GM12891 (cell line): ENCODE measurements around the gene SIVA1.

Experiments used
- DNase-seq: peaks from one replicate; pipeline ENCODE4 v3.0.0; 2011; ENCODE audit warnings: low spot score; ENCODE audit not compliant: insufficient read length
- FAIRE-seq: peaks from 2 replicates; lab custom pipeline; 2011; peaks lifted over from hg19 to GRCh38; lab: Jason Lieb, UNC
- PAX5 ChIP-seq: IDR thresholded peaks from 2 replicates; pipeline ENCODE4 v1.6.1; 2011; ENCODE audit warnings: low read length, moderate library complexity, mild to moderate bottlenecking; ENCODE audit not compliant: insufficient read depth, severe bottlenecking
- POLR2A ChIP-seq: IDR thresholded peaks from 2 replicates; pipeline ENCODE4 v1.6.1; 2011; ENCODE audit warnings: low read depth, low read length, control low read depth
- POLR2AphosphoS5 ChIP-seq: IDR thresholded peaks from 2 replicates; pipeline ENCODE4 v1.6.1; 2011; ENCODE audit warnings: low read depth, low read length, control low read depth
- POU2F2 ChIP-seq: IDR thresholded peaks from 2 replicates; pipeline ENCODE4 v1.6.1; 2011; ENCODE audit warnings: low read depth, mild to moderate bottlenecking, control low read depth, low read length, moderate library complexity
- SPI1 ChIP-seq: IDR thresholded peaks from 2 replicates; pipeline ENCODE4 v1.6.1; 2011; ENCODE audit warnings: low read depth, low read length, control low read depth
- TAF1 ChIP-seq: IDR thresholded peaks from 2 replicates; pipeline ENCODE4 v1.6.1; 2011; ENCODE audit warnings: low read depth, low read length, control low read depth

SIVA1 gene

DNA sequence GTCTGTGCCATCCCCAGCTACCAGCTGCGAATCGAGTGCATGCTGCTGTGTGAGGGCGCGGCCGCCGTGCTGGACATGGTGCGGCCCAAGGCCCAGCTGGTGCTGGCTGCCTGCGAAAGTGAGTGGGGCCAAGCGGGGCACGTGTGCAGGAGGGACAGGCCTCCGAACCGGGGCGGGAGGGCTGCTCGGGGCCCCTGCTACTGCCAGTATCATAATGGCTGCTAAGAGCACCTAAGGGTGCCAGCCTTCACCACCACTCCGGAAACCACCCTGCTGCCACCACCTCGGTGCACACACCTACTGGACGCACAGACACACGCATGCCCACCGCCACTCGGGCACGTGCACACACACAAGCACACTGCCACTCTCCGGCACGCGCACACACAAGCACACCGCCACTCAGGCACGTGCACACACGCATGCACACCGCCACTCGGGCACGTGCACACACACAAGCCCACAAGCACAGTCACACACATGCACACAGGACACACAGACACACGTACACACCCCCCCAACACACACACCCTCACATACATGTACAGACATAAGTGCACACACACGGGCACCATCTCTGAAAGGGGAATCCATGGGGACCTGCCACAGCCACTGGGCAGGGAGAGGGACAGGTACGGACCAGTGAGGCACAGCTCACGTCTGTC is 42.7 kb upstream of the SIVA1 start:
- no peak for DNase-seq
- TF ChIP-seq SPI1 (no peak), POLR2A (no peak), PAX5 (no peak), POU2F2 (no peak), POLR2AphosphoS5 (no peak), TAF1 (no peak)
- FAIRE-seq, result no peak

DNA sequence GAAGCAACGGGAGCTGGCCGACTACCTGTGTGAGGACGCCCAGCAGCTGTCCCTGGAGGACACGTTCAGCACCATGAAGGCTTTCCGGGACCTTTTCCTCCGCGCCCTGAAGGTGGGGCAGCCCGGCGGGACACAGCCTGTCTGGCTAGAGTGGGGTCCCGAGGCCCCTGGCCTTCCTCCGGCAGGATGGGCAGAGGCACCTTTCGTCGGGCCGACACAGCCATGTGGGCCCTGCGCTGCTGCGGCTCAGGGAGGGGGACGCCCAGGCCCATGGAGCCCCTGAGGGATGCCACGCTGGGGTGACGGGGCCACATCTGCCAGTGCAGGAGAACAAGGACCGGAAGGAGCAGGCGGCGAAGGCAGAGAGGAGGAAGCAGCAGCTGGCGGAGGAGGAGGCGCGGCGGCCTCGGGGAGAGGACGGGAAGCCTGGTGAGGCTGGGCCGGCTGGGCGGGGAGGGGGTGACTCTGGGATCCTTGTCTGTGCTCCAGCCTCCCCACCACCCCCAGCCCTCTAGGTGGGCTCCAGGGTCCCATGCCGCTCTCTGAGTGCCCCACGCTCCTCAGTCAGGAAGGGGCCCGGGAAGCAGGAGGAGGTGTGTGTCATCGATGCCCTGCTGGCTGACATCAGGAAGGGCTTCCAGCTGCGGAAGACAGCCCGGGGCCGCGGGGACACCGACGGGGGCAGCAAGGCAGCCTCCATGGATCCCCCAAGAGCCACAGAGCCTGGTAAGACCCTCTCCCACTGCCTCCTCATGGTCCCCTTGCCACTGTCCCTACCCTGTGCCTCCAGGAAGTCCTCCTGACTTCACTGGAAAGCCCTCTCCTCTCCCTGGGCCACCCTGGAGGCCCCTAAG is 39.8 kb upstream of the SIVA1 start:
- no peak for TF ChIP-seq POU2F2
- TF ChIP-seq TAF1, result no peak
- TF ChIP-seq POLR2A, result no peak
- no peak for TF ChIP-seq SPI1
- no peak for TF ChIP-seq POLR2AphosphoS5
- TF ChIP-seq PAX5, result no peak
- no peak for DNase-seq
- no peak for FAIRE-seq

DNA sequence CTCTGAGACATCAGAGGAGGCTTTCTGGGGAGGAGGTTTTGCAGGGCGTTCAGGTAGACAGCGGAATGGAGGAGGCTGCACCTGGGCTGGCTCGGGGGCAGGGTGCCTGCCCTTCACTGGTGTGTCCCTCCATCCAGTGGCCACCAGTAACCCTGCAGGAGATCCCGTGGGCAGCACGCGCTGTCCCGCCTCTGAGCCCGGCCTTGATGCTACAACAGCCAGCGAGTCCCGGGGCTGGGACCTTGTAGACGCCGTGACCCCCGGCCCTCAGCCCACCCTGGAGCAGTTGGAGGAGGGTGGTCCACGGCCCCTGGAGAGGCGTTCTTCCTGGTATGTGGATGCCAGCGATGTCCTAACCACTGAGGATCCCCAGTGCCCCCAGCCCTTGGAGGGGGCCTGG is 38.9 kb upstream of the SIVA1 start:
- TF ChIP-seq POLR2AphosphoS5, result no peak
- TF ChIP-seq POU2F2, result no peak
- TF ChIP-seq TAF1, result no peak
- no peak for TF ChIP-seq PAX5
- no peak for TF ChIP-seq POLR2A
- no peak for TF ChIP-seq SPI1
- DNase-seq, result no peak
- FAIRE-seq, result no peak

DNA sequence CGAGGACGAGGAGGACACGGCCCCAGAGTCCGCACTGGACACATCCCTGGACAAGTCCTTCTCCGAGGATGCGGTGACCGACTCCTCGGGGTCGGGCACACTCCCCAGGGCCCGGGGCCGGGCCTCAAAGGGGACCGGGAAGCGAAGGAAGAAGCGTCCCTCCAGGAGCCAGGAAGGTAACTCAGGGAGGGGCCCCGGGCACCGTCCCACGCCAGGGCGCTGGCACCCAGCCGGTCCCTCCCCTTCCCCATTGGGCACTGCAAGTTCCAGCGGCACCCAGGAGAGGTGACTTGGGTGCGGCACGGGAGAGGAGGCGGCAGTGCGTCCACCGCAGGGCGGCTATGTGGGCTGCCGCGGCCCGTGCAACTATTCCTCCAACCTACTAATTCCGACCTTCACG is 38.3 kb upstream of the SIVA1 start:
- FAIRE-seq, result no peak
- TF ChIP-seq POLR2A (no peak), PAX5 (no peak), POLR2AphosphoS5 (no peak), TAF1 (no peak), SPI1 (no peak), POU2F2 (no peak)
- DNase-seq, result no peak

DNA sequence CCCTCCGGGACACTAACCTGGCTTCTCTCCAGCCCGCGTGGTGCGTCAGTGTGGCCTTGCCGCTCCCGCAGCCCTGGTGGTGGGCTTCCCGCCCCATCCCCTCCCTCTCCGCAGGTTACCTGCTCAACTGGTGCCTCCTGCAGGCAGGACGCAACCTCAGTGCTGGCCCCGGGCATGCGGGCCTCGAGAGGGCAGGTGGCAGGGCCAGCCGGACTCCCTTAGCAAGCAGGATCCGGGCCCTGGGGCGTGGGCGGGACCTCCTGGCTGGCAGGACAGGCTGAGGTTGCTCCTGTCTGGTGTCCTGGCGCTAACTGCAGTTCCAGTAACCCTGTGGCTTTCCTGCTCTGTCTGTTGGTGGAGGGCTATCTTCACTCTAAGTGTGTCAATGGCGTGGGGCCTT is 37.5 kb upstream of the SIVA1 start:
- DNase-seq (no peak), FAIRE-seq (no peak)
- TF ChIP-seq POLR2A (no peak), TAF1 (no peak), POU2F2 (no peak), PAX5 (no peak), SPI1 (no peak), POLR2AphosphoS5 (no peak)

DNA sequence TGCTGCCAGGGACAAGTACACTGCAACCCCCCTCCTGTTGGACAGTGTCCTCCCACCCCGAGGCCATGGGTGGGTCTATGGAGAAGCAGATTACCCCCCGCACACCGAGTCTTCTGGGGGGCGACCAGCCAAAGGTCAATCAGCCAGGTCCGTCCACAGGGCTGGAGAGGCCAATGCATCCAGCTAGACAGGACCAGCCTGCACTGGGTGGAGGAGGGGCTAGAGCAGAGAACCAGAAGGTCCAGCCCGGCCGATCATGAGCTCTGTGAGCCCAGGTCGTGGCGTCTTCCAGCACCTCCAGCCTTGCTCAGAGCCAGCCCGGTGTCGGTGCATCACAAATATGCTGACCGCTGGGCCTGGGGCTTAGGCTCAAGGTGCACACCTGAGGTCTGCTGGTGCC is 37.1 kb upstream of the SIVA1 start:
- no peak for DNase-seq
- FAIRE-seq, result no peak
- no peak for TF ChIP-seq POU2F2
- TF ChIP-seq TAF1, result no peak
- no peak for TF ChIP-seq POLR2AphosphoS5
- TF ChIP-seq SPI1, result no peak
- no peak for TF ChIP-seq PAX5
- TF ChIP-seq POLR2A, result no peak

DNA sequence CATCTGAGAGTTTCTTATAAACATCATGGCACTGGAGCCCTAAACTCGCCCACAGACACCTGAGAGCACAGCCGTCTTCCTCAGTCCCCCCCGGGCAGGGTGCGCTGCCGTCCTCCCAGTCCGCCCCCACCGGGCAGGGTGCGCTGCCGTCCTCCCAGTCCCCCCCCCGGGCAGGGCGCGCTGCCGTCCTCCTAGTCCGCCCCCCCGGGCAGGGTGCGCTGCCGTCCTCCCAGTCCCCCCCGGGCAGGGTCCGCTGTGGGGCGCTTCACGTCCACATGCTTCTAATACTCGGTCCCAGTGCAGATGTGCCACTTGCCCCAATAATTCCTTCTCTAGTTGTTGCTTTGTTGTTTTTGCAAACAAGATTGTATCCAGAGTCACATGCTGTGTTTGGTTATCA is 35.8 kb upstream of the SIVA1 start:
- TF ChIP-seq POLR2AphosphoS5 (no peak), POLR2A (no peak), TAF1 (no peak), POU2F2 (no peak), SPI1 (no peak), PAX5 (no peak)
- FAIRE-seq, result no peak
- no peak for DNase-seq

DNA sequence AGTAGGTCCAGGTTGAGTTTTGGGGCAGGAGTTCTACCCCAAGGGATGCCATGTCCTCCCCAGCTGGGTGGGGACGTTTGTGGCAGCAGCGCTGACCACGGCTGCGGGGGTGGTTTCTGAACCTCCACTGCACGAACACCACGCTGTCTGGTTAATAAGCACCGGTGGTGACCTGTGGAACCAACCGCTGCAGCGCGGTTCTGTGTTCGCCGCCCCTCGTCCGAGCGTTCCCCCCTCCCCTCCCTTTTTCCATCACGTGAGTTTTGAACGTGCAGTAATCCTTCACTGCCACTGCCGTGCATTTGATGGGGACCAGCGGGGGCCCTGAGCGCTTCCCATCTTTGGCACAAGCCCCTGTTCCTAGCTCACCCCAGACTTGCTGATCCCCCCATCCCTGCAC is 35.3 kb upstream of the SIVA1 start:
- FAIRE-seq, result no peak
- no peak for TF ChIP-seq POLR2AphosphoS5
- TF ChIP-seq PAX5, result no peak
- no peak for TF ChIP-seq SPI1
- TF ChIP-seq TAF1, result no peak
- no peak for TF ChIP-seq POU2F2
- no peak for TF ChIP-seq POLR2A

DNA sequence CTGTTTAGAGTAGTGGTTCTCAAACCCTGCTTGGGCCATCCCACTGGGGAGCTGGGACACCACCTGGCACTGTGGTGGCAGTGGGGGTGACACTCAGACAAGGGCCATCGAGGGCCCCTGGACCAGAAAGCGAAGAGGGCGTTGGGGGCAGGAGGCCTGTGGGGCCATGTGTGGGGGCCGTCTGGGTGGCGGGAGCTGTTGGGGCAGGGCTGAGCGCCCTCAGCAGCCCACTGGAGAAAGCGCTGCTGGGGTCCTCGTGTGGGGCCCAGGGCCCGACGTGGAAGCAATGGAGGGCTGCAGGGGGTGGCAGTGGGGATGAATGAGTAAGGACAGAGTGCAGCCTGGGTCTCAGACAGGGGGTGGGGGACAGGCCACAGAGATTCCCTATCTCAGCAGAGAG is 34.8 kb upstream of the SIVA1 start:
- FAIRE-seq (no peak), DNase-seq (no peak)
- TF ChIP-seq POLR2AphosphoS5, result no peak
- TF ChIP-seq POU2F2, result no peak
- TF ChIP-seq TAF1, result no peak
- no peak for TF ChIP-seq PAX5
- no peak for TF ChIP-seq POLR2A
- TF ChIP-seq SPI1, result no peak

More for the DNA sequence above, 35.3 kb upstream of the SIVA1 start:
- DNase-seq, result no peak

DNA sequence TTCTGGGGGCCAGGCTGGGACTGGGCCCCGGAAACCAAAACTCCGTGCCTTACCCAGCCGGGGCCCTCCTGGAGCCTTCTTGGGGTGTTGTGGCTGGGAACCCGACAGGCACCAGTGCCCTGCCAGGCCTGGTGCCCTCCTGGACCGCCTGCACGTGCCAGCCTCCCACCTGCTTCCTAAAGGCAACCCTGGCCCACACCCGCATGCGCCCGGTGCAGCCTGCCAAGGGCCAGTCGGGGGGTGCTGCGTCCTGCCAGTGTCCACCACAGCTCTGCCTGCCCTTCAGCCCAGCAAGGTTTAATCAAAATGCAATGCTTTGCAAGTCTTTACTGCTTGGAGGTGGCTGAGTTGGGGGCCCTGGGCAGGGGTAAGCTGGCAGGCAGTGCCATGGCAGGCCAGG is 34.1 kb upstream of the SIVA1 start:
- DNase-seq, result no peak
- no peak for TF ChIP-seq POLR2A
- TF ChIP-seq PAX5, result no peak
- TF ChIP-seq TAF1, result no peak
- no peak for TF ChIP-seq SPI1
- TF ChIP-seq POU2F2, result no peak
- no peak for TF ChIP-seq POLR2AphosphoS5
- FAIRE-seq, result no peak
